Neural cell (in vitro differentiated cells): ENCODE results near the gene WASF3. TPM values are rescaled to one million over a fixed set of nuclear protein-coding genes. Genes with fewer than 3 reads are reported as not detected.

ENCODE experiments used
- H2AFZ ChIP-seq: fragments of 200-600, 300-800 bp; sonication (generic), shearing (Covaris generic); 2 replicates; pipeline ENCODE4 v1.6.0; 2014; ENCODE audit warnings: low read depth, mild to moderate bottlenecking, antibody characterized with exemption, low read length, moderate library complexity
- H3F3A ChIP-seq: fragments of 200-600 bp; shearing (Covaris generic); 2 replicates; pipeline ENCODE4 v1.6.1; 2016; ENCODE audit warnings: mild to moderate bottlenecking, moderate library complexity, mixed read lengths, antibody characterized with exemption, low read length; ENCODE audit not compliant: insufficient read depth, poor library complexity, severe bottlenecking
- H3K27ac ChIP-seq: fragments of 200-600, 300-800 bp; sonication (generic), shearing (Covaris generic); 2 replicates; pipeline ENCODE4 v1.5.1; 2014; ENCODE audit warnings: mild to moderate bottlenecking, low read length, moderate library complexity
- H3K27me3 ChIP-seq: fragments of 300-800, 200-600 bp; sonication (generic), shearing (Covaris generic); 2 replicates; pipeline ENCODE4 v1.6.0; 2014; ENCODE audit warnings: mild to moderate bottlenecking, low read depth, low read length, moderate library complexity; ENCODE audit not compliant: insufficient read depth
- H3K36me3 ChIP-seq: fragments of 300-800, 200-600 bp; sonication (generic), shearing (Covaris generic); 2 replicates; pipeline ENCODE4 v1.5.1; 2014; ENCODE audit warnings: mild to moderate bottlenecking, antibody characterized with exemption, low read length, moderate library complexity; ENCODE audit not compliant: insufficient read depth
- H3K4me2 ChIP-seq: fragments of 300-800, 200-600 bp; sonication (generic), shearing (Covaris generic); 2 replicates; pipeline ENCODE4 v1.6.0; 2014; ENCODE audit warnings: mild to moderate bottlenecking, low read length
- H3K4me3 ChIP-seq: fragments of 300-800, 200-600 bp; sonication (generic), shearing (Covaris generic); 2 replicates; pipeline ENCODE4 v1.5.1; 2014; ENCODE audit warnings: mild to moderate bottlenecking, low read length, moderate library complexity
- H3K79me2 ChIP-seq: fragments of 200-600 bp; shearing (Covaris generic); replicated peaks from 2 replicates; pipeline ENCODE4 v1.6.0; 2014; ENCODE audit warnings: mild to moderate bottlenecking, low read length, moderate library complexity; ENCODE audit not compliant: insufficient read depth
- H3K9ac ChIP-seq: fragments of 300-800, 200-600 bp; sonication (generic), shearing (Covaris generic); 2 replicates; pipeline ENCODE4 v1.6.1; 2016; ENCODE audit warnings: mild to moderate bottlenecking, low read length, mixed read lengths
- H3K9me2 ChIP-seq: fragments of 200-600 bp; shearing (Covaris generic); 2 replicates; pipeline ENCODE4 v1.6.1; 2016; ENCODE audit warnings: mild to moderate bottlenecking, low read length, mixed read lengths; ENCODE audit not compliant: insufficient read depth
- H3K9me3 ChIP-seq: fragments of 200-600, 300-800 bp; sonication (generic), shearing (Covaris generic); 2 replicates; pipeline ENCODE4 v1.6.1; 2016; ENCODE audit warnings: mild to moderate bottlenecking, mixed run types, low read length, moderate library complexity, mixed read lengths
- H4K20me1 ChIP-seq: fragments of 200-600 bp; shearing (Covaris generic); 2 replicates; pipeline ENCODE4 v1.6.1; 2016; ENCODE audit warnings: mild to moderate bottlenecking, mixed run types; ENCODE audit not compliant: insufficient read depth
- EP300 ChIP-seq: fragments of 450-650 bp; conservative IDR thresholded peaks from 2 replicates; pipeline ENCODE4 v1.6.1; 2014; ENCODE audit warnings: antibody characterized with exemption, mild to moderate bottlenecking, moderate library complexity; ENCODE audit not compliant: poor library complexity, severe bottlenecking
- EZH2 ChIP-seq: fragments of 200-600, 300-800 bp; shearing (Covaris generic), sonication (generic); IDR thresholded peaks from 2 replicates; pipeline ENCODE4 v1.6.1; 2014; ENCODE audit warnings: antibody characterized with exemption, low read length, borderline replicate concordance, mild to moderate bottlenecking; ENCODE audit not compliant: insufficient read depth, poor library complexity, severe bottlenecking
- MXI1 ChIP-seq: fragments of 450-650 bp; conservative IDR thresholded peaks from 2 replicates; pipeline ENCODE4 v1.6.1; 2014; ENCODE audit warnings: antibody characterized with exemption, mild to moderate bottlenecking; ENCODE audit not compliant: poor library complexity, severe bottlenecking
- POLR2AphosphoS5 ChIP-seq: IDR thresholded peaks from 2 replicates; pipeline ENCODE4 v1.6.1; 2012
- RAD21 ChIP-seq: fragments of 450-650 bp; conservative IDR thresholded peaks from 2 replicates; pipeline ENCODE4 v1.6.1; 2014; ENCODE audit warnings: antibody characterized with exemption, mild to moderate bottlenecking, moderate library complexity
- SMC3 ChIP-seq: fragments of 450-650 bp; conservative IDR thresholded peaks from 2 replicates; pipeline ENCODE4 v1.6.1; 2014; ENCODE audit warnings: antibody characterized with exemption, mild to moderate bottlenecking, moderate library complexity; ENCODE audit not compliant: poor library complexity
- TAF1 ChIP-seq: IDR thresholded peaks from 2 replicates; pipeline ENCODE4 v1.6.1; 2012; ENCODE audit warnings: low read depth
- polyA plus RNA-seq: library from polyadenylated mRNA; depleted of rRNA; stranded (reverse); fragments of >200 nt; gene quantifications from 2 replicates; pipeline ENCODE4 v1.2.3, GENCODE V29; 2014
- TF ChIP-seq, protein P1 (sequence below): fragments of 450-650 bp; IDR thresholded peaks from 2 replicates; pipeline ENCODE4 v1.5.1; 2014; ENCODE audit warnings: antibody characterized with exemption, mild to moderate bottlenecking, moderate library complexity; ENCODE audit not compliant: poor library complexity, severe bottlenecking
- TF ChIP-seq, protein P2 (sequence below): IDR thresholded peaks from 2 replicates; pipeline ENCODE4 v1.6.1; 2012; ENCODE audit warnings: borderline replicate concordance

The WASF3 gene
- polyA plus RNA-seq, 1 donor from 2014 or later: 44.5 TPM

DNA sequence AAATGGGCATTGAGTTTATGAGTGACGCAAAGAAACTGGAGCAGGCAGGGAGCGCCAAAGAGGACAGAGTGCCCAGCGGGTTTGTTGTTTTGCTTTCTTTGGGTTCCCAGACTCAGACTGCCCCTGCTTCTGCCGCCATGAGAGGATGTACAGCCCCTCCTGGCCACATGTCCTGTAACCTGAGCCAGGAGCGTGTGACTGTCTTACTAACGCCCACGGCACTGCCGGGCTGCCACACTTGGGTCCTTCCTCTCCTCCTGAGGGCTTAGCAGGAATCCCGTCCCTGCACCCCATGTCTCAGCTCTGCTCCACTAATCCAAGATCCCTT lies 122.6 kb downstream of the WASF3 start:
- H3K27ac ChIP-seq: no peak overlapping the region
- H4K20me1 ChIP-seq: no peaks in the 10 kb centered on the region
- H3K36me3 ChIP-seq: no peaks in the 10 kb centered on the region
- no peaks in the 10 kb centered on the region for H3K9me2 ChIP-seq
- H2AFZ ChIP-seq: no peak overlapping the region
- no peak overlapping the region for H3K4me2 ChIP-seq
- no peaks in the 10 kb centered on the region for H3K27me3 ChIP-seq
- no peaks in the 10 kb centered on the region for H3F3A ChIP-seq
- TF ChIP-seq RAD21 (no peak), POLR2AphosphoS5 (no peak), EZH2 (no peak), EP300 (no peak), TAF1 (no peak), MXI1 (no peak), SMC3 (no peak)
- TF ChIP-seq, protein P1, sequence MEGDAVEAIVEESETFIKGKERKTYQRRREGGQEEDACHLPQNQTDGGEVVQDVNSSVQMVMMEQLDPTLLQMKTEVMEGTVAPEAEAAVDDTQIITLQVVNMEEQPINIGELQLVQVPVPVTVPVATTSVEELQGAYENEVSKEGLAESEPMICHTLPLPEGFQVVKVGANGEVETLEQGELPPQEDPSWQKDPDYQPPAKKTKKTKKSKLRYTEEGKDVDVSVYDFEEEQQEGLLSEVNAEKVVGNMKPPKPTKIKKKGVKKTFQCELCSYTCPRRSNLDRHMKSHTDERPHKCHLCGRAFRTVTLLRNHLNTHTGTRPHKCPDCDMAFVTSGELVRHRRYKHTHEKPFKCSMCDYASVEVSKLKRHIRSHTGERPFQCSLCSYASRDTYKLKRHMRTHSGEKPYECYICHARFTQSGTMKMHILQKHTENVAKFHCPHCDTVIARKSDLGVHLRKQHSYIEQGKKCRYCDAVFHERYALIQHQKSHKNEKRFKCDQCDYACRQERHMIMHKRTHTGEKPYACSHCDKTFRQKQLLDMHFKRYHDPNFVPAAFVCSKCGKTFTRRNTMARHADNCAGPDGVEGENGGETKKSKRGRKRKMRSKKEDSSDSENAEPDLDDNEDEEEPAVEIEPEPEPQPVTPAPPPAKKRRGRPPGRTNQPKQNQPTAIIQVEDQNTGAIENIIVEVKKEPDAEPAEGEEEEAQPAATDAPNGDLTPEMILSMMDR: no peak
- TF ChIP-seq, protein P2, sequence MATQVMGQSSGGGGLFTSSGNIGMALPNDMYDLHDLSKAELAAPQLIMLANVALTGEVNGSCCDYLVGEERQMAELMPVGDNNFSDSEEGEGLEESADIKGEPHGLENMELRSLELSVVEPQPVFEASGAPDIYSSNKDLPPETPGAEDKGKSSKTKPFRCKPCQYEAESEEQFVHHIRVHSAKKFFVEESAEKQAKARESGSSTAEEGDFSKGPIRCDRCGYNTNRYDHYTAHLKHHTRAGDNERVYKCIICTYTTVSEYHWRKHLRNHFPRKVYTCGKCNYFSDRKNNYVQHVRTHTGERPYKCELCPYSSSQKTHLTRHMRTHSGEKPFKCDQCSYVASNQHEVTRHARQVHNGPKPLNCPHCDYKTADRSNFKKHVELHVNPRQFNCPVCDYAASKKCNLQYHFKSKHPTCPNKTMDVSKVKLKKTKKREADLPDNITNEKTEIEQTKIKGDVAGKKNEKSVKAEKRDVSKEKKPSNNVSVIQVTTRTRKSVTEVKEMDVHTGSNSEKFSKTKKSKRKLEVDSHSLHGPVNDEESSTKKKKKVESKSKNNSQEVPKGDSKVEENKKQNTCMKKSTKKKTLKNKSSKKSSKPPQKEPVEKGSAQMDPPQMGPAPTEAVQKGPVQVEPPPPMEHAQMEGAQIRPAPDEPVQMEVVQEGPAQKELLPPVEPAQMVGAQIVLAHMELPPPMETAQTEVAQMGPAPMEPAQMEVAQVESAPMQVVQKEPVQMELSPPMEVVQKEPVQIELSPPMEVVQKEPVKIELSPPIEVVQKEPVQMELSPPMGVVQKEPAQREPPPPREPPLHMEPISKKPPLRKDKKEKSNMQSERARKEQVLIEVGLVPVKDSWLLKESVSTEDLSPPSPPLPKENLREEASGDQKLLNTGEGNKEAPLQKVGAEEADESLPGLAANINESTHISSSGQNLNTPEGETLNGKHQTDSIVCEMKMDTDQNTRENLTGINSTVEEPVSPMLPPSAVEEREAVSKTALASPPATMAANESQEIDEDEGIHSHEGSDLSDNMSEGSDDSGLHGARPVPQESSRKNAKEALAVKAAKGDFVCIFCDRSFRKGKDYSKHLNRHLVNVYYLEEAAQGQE: no peak
- no peaks in the 10 kb centered on the region for H3K9me3 ChIP-seq
- H3K79me2 ChIP-seq: no peaks in the 10 kb centered on the region
- no peak overlapping the region for H3K9ac ChIP-seq
- H3K4me3 ChIP-seq: no peak overlapping the region

DNA sequence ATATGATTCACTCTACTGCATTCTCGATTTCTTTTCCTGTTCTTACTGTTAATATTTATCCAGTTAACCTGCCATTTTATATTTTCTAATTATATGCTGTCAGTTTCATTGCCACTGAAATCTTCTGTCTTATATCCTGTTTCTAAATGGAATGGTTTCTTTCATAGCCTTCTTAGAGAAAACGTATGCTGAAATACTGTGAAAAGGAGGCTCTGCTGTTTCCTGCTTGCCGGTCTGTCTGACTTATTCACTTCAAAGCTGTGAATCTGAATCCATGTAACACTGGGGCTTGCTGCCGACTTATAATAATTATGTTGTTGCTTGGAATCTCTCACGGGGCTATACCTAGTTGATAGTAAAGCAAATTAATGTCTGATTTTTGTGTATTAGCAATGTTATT lies 123.1 kb downstream of the WASF3 start:
- TF ChIP-seq RAD21: no peak
- TF ChIP-seq EP300: no peak
- TF ChIP-seq POLR2AphosphoS5: no peak
- TF ChIP-seq, protein P1: no peak
- Histone ChIP-seq H4K20me1 (no peaks in the 10 kb centered on the region), H3K79me2 (no peaks in the 10 kb centered on the region), H2AFZ (no peak overlapping the region), H3K36me3 (no peaks in the 10 kb centered on the region), H3K27me3 (no peaks in the 10 kb centered on the region), H3F3A (no peaks in the 10 kb centered on the region), H3K4me3 (no peak overlapping the region), H3K9me2 (no peaks in the 10 kb centered on the region), H3K27ac (no peak overlapping the region), H3K4me2 (no peak overlapping the region), H3K9ac (no peak overlapping the region), H3K9me3 (no peaks in the 10 kb centered on the region)
